Stomach smooth muscle (tissue), 2 donors: Measurements from ENCODE around the gene SYT6.
A peak's percentile ranks its signal among the peaks of the same experiment; 100 is the strongest.

ENCODE experiments used
- H3K27ac ChIP-seq: one replicate; pipeline ENCODE4 v1.7.0; 2013; ENCODE audit warnings: mild to moderate bottlenecking, low read length, inconsistent platforms
- H3K27me3 ChIP-seq, 2 donors: one replicate each; pipeline ENCODE4 v1.7.0; 2013; ENCODE audit warnings: low read length in 2 of 2; ENCODE audit not compliant: insufficient read depth in 2 of 2, control insufficient read depth in 1 of 2
- H3K36me3 ChIP-seq, 2 donors: one replicate each; pipeline ENCODE4 v1.7.0; 2013; ENCODE audit warnings: low read length in 2 of 2; ENCODE audit not compliant: control insufficient read depth in 2 of 2, insufficient read depth in 2 of 2
- H3K4me1 ChIP-seq: one replicate; pipeline ENCODE4 v1.7.0; 2013; ENCODE audit warnings: low read length; ENCODE audit not compliant: control insufficient read depth, insufficient read depth
- H3K4me3 ChIP-seq, 2 donors: one replicate each; pipeline ENCODE4 v1.7.0; 2013; ENCODE audit warnings: low read length in 2 of 2
- H3K9ac ChIP-seq, 2 donors: one replicate each; pipeline ENCODE4 v1.7.0; 2013; ENCODE audit warnings: low read length in 2 of 2, mild to moderate bottlenecking in 1 of 2
- H3K9me3 ChIP-seq, 2 donors: one replicate each; pipeline ENCODE4 v1.7.0; 2013; ENCODE audit warnings: low read length in 2 of 2; ENCODE audit not compliant: control insufficient read depth in 2 of 2
- donor health status: healthy.
- donor health status: Pancreatic carcinoma.

SYT6 gene

DNA sequence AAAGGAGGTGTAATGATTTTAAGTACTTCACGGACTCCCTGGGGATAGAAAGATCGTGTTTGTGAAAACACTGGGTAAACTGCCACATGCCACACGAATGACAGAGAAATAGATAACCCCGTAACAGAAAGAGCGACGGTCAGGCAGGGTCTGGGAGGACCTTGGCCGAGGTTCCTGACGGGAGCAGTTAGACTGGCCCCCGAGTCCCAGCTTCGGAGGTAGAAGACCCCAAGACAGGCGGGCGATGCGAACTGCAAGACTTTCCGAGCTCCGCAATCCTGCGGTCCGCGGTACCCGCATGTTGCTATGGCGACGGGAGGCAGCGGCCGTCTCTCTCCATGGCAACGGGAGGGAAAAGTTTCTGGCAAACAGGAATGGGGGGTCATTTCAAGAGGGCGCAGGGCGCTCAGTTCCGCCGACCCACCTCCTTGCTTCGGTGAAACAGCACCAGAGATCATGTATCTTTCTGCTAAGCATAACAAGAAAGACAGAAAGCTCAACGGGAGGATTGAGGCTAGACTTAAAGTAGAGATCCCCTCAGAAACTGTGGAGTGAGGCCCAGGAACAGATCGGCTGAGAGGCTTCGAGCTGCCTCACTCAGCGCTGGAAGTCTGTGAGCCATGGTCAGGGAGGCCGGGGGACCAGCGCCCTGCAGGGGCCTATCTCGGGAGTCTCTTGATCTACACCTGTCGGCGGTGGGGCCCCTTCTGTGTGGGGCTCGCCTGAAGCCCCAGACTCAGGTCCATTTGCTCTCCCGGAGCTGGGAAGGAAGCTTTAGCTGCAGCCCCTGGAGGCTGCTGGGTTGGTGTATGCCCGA lies 685 bp upstream of the SYT6 start:
- Histone ChIP-seq H3K27me3 (peaks cover 61 to 65% of the 10 kb centered on the region in 2 donors), H3K9ac (no peak overlapping the region)

DNA sequence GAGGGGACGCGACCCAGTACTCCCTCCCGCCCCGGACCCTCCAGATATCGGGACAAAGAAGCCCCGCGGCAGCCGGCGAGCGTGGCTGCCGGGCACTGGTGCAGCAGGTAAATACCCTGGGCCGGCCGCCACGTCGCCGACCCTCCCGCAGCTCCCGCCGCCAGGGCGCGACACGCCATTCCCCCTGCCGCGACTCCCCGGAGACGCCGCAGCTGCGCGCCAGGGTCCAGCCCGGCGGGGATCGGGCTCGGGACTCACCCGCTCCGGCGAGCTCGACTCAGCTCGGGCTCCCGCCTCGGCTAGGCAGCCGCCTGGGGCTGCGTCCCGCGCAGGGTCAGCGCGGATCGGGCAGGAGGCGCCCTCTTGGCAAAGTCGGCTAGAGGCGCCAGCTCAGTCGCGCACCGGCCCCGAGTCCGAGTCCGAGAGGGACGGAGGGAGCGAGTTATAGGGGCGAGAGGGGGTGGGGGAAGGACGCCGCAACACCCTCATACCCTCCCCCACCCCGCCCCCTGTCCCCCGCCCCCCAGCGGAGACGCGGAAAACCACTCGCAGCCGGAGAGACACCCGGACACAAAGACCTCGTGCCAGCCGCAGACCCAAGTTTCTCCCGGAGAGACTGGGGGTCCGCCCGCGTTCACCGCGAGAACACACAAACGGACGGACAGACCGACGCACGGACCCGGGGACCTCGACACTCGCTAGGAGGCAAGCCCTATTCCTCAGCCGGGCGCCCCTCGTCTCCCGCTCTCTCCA lies 985 bp downstream of the SYT6 start:
- Histone ChIP-seq H3K36me3 (no peaks in the 10 kb centered on the region), H3K9me3 (no peaks in the 10 kb centered on the region), H3K4me1 (peaks cover 30% of the 10 kb centered on the region), H3K27me3 (peaks cover 64 to 71% of the 10 kb centered on the region in 2 donors), H3K9ac (no peak overlapping the region), H3K4me3 (peak overlapping the region; percentile 49 to 68), H3K27ac (no peak overlapping the region)

More for the DNA sequence above, 685 bp upstream of the SYT6 start:
- Histone ChIP-seq H3K27ac (no peak overlapping the region), H3K4me1 (peaks cover 30% of the 10 kb centered on the region), H3K36me3 (no peaks in the 10 kb centered on the region), H3K4me3 (peak overlapping the region in 1 of 2 donors; percentile 68), H3K9me3 (no peaks in the 10 kb centered on the region)

DNA sequence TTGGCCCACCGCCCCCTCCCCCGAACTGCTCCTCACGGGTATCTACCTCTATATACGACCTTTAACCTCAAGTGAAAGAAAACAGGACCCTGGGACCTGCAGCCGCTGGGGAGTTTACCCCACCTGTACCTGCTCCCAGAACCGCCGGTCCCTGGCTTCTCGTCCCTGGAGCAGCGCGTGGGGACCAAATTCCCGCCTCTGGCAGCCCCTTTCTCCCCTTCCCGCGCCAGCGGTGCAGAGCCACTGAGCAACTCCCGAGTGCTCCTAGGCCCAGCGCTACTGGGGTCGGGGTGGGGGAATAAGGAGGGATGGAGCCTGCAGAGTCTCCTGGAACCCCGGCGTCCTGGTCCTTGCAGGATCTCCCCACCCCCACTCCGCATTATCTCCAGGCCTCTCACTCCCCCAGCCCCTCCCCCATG lies 1.6 kb downstream of the SYT6 start:
- Histone ChIP-seq H3K9me3 (no peaks in the 10 kb centered on the region), H3K27me3 (peaks cover 60 to 71% of the 10 kb centered on the region in 2 donors), H3K36me3 (no peaks in the 10 kb centered on the region), H3K4me1 (peaks cover 30% of the 10 kb centered on the region), H3K9ac (no peak overlapping the region), H3K27ac (no peak overlapping the region), H3K4me3 (peak overlapping the region in 1 of 2 donors; percentile 68)

- Histone ChIP-seq H3K36me3 (no peaks in the 10 kb centered on the region), H3K27ac (no peak overlapping the region), H3K27me3 (peaks cover 46 to 56% of the 10 kb centered on the region in 2 donors), H3K4me1 (peaks cover 30% of the 10 kb centered on the region), H3K4me3 (no peak overlapping the region), H3K9me3 (no peaks in the 10 kb centered on the region), H3K9ac (no peak overlapping the region)
These were observed 3.7 kb downstream of the SYT6 start for GRCh38 chr1:114150016-114150415.

DNA sequence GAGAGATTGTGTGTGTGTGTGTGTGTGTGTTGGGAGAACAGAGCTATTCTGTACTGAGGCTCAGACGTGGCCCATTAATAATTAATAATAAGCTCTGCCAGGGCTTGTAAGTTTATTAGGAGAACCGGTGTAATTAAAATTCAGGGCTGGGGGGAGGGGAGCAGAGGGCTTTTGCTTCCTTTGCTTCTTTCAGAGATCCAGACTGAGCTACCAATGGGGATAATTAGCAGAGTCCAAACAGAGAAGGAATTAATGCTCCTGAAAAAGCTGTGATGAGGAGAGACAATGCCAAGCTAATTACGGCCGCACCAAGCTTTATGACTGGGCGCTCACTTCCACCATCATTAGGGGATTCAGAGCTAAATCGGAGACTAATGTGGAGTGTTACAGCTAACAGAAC lies 4.5 kb downstream of the SYT6 start:
- H3K27me3 ChIP-seq = peaks cover 38 to 48% of the 10 kb centered on the region in 2 donors
- no peak overlapping the region for H3K27ac ChIP-seq
- peaks cover 22% of the 10 kb centered on the region for H3K4me1 ChIP-seq
- H3K4me3 ChIP-seq = no peak overlapping the region
- H3K36me3 ChIP-seq = no peaks in the 10 kb centered on the region
- no peaks in the 10 kb centered on the region for H3K9me3 ChIP-seq
- no peak overlapping the region for H3K9ac ChIP-seq

DNA sequence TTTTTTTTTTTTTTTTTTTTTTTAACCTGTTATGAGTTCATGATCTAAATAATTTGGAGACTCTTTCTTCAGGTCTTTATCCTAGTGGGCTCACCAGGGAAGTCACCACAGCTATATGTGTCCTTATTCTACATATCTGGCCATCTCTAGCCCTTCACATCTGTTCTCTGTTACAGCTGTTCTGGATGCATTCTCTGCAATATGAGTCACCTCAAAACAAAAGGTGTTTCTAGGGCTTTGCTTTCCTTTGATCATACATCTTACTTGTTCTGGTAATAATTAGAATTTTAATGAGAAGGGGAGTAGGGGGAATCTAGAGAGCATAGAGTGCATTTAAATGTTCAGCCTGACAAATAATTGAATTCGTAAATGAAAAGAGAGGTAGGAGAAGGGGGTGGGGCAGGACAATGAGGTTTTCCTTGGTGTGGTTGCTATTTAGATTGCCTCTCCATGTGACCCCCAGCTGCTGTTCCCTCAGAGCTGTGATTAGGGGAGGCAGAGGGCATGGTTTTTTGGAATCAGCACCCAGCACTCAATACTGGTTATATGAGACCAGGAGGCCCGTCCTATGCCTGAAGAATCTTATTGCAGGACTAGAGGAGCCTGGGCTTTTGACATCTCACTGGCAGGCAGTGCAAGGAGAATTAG lies 8.0 kb downstream of the SYT6 start:
- H3K9me3 ChIP-seq = no peaks in the 10 kb centered on the region
- H3K9ac ChIP-seq = no peak overlapping the region
- no peaks in the 10 kb centered on the region for H3K36me3 ChIP-seq
- H3K27ac ChIP-seq = no peak overlapping the region
- H3K27me3 ChIP-seq = peaks cover 11 to 21% of the 10 kb centered on the region in 2 donors
- H3K4me1 ChIP-seq = no peaks in the 10 kb centered on the region
- H3K4me3 ChIP-seq = no peak overlapping the region

- H3K9ac ChIP-seq = no peak overlapping the region
- H3K9me3 ChIP-seq = no peaks in the 10 kb centered on the region
- no peak overlapping the region for H3K27ac ChIP-seq
- H3K36me3 ChIP-seq = no peaks in the 10 kb centered on the region
- H3K4me1 ChIP-seq = no peaks in the 10 kb centered on the region
- peaks cover 3 to 11% of the 10 kb centered on the region in 2 donors for H3K27me3 ChIP-seq
- no peak overlapping the region for H3K4me3 ChIP-seq
These were observed 9.7 kb downstream of the SYT6 start for GRCh38 chr1:114144016-114144415.

DNA sequence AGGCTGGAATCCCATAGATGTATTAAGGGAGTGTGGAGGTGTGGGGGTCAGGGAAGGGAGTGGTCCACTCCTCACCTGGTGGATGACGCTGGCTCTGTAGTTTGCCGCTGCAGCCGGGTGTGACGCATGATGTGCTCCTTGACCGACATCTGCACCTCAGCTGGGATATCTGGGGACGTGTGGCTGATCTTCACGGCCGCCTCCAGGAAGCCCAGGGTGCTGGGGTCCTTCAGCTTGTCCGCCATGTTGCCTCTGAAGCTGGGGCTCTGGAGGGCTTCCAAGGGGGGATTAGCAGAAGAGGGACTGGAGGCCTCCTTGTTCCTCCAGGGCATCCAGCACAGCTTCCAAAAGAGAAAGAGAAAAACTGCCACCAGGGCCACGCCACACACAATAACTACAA lies 14.1 kb downstream of the SYT6 start:
- Histone ChIP-seq H3K27ac (no peak overlapping the region), H3K9me3 (no peaks in the 10 kb centered on the region), H3K36me3 (no peaks in the 10 kb centered on the region), H3K9ac (no peak overlapping the region), H3K4me3 (no peak overlapping the region), H3K27me3 (peaks cover 0 to 4% of the 10 kb centered on the region in 2 donors), H3K4me1 (no peaks in the 10 kb centered on the region)

DNA sequence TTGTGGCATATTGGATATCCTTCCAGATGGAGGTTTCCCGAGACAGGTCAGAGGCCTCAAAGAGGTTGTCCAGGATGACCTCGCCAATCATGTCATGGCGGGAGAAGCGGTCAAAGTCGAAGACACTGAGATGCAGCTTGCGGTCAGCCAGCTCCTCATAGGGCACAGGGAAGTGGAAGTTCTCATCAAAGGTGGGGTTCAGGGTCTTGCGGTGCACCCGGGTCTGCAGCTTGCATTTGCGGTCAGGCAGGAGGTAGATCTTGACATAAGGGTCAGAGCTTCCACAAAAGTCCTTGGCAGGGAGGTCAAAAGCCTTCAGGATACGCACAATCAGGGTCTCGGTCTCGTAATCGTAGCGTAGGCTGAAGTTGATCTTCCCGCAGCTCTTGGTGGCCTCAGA lies 16.2 kb downstream of the SYT6 start:
- Histone ChIP-seq H3K4me1 (no peaks in the 10 kb centered on the region), H3K9ac (no peak overlapping the region), H3K27ac (no peak overlapping the region), H3K4me3 (no peak overlapping the region), H3K36me3 (no peaks in the 10 kb centered on the region), H3K27me3 (peaks cover 0 to 4% of the 10 kb centered on the region in 2 donors), H3K9me3 (no peaks in the 10 kb centered on the region)

DNA sequence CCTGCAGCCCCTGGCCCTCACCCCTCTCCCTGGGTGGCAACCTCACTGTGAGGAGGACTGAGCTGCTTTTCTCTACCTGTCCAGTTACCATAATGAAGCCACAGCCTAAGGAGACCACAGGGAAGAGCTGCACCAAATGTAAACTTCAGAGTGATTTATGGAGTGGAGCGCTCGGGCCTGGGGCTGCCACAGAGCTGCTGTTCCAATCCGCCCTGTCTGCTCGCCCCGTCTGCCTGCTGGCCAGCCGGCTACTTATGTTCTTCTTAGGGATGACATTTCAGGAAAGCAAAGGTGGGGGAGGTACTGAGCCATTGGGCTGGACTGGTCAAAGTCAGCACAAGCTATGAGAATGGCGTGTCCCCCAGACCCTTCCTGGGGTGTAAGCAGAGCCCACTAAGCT lies 17.9 kb downstream of the SYT6 start:
- H3K9ac ChIP-seq = no peak overlapping the region
- no peaks in the 10 kb centered on the region for H3K36me3 ChIP-seq
- no peak overlapping the region for H3K27ac ChIP-seq
- H3K4me1 ChIP-seq = no peaks in the 10 kb centered on the region
- H3K9me3 ChIP-seq = no peaks in the 10 kb centered on the region
- no peak overlapping the region for H3K4me3 ChIP-seq
- peaks cover 0 to 4% of the 10 kb centered on the region in 2 donors for H3K27me3 ChIP-seq
